HG02623 (cell line): ENCODE results near the gene SV2B.

Source experiments
- ATAC-seq: cut with Tn5 transposase; IDR thresholded peaks from one replicate; pipeline ENCODE4 v1.9.1; 2021; ENCODE audit warnings: moderate library complexity; ENCODE audit not compliant: unreplicated experiment

SV2B gene

DNA sequence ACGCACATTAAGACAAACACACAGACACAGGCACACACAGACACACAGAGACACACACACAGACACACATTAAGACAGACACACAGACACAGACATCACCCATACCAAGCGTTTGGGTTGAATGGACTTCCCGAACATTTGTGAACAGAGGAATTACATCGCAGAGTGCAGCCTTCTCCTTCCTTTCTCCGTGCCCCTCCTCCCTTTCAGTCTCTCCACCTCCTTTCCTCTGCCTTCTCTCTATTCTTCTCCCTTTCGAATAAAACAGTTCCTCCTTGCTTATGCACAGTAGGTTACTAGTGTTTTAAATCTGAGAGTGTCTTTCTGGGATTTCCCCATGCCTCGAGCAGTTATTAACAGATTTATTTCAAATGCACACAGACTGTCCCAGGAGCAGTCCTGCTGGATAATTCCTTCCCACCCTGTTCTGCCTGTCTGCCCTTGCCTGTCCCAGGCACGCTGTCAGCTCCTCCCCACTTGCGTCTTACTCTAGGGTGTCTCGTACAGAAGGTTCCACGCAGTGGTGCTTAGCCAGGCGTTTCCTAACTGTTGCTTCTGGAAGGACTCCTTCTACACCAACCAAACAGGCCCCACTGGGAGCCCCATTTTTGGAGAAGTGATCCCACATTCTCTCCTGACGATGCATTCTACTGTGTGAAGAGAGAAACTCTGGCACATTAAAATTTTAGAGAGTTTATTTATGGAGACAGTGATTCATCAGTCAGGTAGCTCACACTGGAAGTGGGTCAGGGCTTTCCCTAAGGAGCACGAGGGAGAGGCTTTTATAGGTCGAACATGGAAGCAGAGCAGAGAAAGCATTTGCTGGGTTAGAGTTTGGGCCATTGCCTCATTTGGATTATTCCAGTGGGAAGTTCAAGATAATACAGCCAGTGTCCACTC lies 163.8 kb downstream of the SV2B start:
- no peak for ATAC-seq

DNA sequence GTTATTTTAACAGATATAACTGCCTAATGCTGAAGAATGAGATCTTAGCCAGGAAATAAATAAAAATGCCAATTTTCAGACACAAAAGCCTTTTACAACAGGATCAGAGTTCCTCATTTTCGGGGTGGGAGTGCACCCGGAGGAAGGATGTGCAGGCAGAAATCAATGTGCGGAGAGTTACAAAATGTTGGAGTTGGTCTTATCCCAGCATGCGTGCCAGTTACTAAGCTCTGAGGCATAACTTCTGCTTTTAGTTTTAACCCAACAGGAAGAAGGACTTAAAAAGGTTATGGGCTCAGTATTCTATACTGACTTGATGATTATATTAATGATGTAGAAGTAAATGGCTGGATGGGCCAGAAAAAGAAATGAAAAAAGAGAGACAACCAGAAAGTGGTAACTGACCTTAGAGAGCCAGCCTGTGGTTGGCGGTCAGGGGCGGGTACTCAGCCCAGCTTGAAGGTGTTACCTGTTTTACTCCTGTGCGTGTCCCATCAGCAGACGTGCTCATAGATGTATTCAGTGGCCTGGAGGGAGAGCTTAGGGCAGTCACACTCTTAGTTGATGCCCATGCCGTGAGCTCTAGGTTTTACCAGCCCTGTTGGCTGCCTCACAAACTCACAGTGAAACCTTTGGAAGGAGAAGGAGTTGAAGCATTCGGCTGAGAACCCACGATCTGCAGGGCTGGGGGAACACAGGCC lies 164.7 kb downstream of the SV2B start:
- no peak for ATAC-seq

- ATAC-seq: no peak
These were observed 165.4 kb downstream of the SV2B start for GRCh38 chr15:91265416-91265940.

- no peak for ATAC-seq
These were observed 168.5 kb downstream of the SV2B start for GRCh38 chr15:91268510-91268909.

DNA sequence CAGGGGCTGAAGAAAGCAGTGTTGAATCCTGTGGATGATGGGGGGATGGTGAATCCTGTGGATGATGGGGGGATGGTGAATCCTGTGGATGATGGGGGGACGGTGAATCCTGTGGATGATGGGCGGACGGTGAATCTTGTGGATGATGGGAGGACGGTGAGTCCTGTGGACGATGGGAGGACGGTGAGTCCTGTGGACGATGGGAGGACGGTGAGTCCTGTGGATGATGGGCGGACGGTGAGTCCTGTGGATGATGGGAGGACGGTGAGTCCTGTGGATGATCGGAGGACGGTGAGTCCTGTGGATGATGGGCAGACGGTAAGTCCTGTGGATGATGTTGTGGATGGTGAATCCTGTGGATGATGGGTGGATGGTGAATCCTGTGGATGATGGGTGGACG lies 170.7 kb downstream of the SV2B start:
- ATAC-seq: no peak

- ATAC-seq: no peak
These were observed 171.6 kb downstream of the SV2B start for GRCh38 chr15:91271565-91272153.

DNA sequence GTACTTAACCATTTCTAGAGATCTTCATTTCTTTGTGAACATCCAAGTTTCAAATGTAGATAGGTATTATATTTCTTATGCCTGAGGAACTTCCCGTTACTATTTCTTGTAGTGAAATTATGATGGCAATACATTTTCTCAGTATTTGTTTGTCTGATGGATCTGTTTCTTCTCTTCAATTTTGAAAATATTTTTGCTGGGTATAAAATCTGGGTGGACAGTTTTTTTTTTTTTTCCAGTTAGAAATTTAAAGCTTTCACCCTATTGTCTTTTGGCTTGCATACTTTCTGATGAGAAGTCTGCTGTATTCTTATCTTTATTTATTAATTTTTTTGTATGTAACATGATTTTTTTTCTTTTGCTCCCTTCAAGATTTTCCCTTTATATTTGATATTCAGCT lies 175.8 kb downstream of the SV2B start:
- ATAC-seq: no peak

- no peak for ATAC-seq
These were observed 178.9 kb downstream of the SV2B start for GRCh38 chr15:91278951-91279350.

DNA sequence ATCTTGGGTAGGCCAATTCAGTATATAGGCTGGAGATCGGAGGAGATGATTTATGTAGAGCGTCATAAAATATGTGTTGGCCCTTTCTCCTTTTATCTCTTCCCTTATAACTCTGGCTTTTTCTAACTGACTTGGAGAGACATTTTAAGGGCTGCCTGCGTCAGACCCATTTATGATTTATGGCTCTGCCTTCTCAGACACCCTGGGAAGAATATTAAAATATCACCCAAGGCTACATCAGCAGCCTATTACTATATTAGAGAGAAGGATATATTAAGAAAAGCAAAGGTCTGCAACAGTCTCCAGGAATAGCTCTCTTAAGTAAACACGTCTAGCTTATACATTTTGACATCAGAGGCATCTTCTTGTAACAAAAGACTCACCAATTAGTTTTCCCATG lies 179.4 kb downstream of the SV2B start:
- ATAC-seq: no peak

- ATAC-seq: no peak
These were observed 181.9 kb downstream of the SV2B start for GRCh38 chr15:91281947-91282346.

DNA sequence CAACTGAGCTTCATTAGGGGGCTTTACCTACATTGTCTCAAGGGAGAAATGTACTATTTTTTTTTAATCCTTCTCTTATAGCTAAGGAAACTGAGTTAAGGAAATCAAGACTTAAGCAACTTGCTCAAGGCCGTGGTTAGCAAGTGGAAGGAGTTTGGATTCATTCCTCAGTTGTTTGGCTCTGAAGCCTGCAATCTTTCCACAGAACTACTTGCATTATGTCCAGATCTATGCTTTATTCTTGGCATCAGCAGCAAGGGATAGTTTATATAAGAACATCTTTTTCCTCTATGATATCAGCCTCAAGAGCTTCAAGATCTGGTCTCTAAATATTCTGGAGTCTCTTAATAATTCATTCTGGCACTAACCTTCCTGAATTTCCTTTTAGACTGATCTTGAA lies 182.4 kb downstream of the SV2B start:
- ATAC-seq: no peak

- ATAC-seq: no peak
These were observed 183.1 kb downstream of the SV2B start for GRCh38 chr15:91283155-91283554.

GRCh38 chr15:91284758-91285466 lies 184.9 kb downstream of the SV2B start:
- ATAC-seq: no peak

GRCh38 chr15:91289324-91289723 lies 189.3 kb downstream of the SV2B start:
- ATAC-seq: no peak

DNA sequence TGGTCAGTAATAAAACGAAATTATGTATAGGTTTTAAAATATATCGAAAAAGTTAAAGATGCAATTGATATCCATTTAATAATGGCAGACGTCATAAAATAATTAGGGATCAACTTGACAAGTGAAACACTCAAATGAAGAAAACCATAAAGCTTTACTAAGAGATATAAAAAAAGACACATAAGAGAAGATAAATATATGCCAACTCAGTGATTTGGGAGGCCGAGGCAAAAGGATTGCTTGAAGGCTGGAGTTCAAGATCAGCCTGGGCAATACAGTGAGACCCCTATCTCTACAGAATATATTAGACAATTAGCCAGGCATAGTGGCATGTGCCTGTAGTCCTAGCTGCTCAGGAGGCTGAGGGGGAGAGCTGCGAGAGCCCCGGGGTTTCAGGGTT lies 190.5 kb downstream of the SV2B start:
- no peak for ATAC-seq

GRCh38 chr15:91291673-91292072 lies 191.6 kb downstream of the SV2B start:
- ATAC-seq: peak; percentile 58

GRCh38 chr15:91294344-91294743 lies 194.3 kb downstream of the SV2B start:
- ATAC-seq: no peak

DNA sequence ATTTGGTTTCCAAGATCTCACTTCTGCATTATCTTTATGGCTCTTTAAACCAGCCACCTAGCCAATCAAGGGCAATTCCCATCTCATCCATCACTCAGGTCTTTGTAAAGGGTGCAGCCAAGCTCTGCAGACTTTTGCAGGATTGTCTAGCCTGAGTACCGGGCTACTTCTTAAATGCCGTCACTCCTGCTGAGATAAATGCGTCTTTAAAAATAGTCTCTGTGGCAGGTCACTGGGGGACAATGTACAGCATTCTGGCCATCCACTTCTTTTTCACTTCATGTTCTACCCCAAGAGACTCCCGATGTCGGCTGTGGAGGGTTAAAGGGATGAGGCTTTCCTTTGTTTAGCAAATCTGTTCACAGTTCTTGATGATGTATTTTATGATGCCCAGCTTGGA lies 194.7 kb downstream of the SV2B start:
- ATAC-seq: no peak

DNA sequence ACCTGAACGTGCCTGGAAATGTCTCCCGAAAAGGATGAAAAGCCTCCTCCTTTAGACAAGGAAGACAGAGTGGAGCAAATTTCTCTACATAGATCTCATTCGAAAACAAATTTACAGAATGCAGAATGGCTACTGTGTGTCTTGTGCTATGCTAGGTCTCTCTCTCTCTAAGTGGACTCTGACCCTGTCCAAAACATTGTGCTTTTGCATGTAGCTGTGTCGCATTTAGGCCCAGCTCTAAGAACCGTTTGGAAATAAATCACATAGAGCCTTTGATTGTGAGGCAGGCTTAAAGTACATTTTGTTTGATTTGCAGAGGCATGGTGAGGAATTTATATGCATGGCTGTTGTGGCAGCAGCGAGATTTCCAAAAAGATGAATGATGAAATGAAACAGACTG lies 198.0 kb downstream of the SV2B start:
- ATAC-seq: no peak

DNA sequence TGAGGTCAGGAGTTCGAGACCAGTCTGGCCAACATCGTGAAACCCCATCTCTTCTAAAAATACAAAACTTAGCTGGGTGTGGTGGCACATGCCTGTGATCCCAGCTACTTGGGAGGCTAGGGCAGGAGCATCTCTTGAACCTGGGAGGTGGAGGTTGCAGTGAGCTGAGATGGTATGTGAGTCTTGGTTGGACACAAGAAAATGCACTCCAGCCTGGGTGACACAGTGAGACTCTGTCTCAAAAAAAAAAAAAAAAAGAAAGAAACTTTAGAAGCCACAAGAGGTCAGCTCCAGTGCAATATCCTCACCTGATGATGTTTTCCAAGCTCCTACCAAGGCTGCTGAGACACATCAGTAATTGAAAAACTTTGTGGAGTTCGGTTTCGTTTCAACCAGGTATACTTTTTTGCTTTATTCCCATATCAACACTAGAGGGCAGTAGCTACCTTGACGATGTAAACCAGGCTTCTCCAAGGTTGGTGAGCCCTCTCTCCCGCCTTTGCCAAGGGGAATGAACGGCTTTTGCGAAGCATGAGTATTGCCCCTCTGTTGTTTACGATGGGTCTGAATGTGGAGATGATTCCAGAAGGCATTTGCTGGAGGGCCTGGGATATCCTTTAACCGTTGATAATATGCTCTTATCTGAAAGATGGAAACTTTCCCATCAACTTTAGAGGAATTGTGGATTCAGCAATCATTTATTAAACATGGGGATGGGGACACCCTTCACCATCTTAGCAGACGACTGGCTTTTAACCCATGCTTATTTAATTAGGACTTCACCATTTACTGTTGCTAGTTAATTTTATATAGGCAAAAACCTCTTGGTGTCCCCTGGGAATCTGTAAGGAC lies 202.8 kb downstream of the SV2B start:
- ATAC-seq: no peak
